ENCODE measurements around the gene GOLM1. TPM values are rescaled to one million over a fixed set of nuclear protein-coding genes. Genes with fewer than 3 reads are reported as not detected.

The GOLM1 gene
- total RNA-seq, 2 experiments from 2014 or later: 0.89 to 0.93 TPM

DNA sequence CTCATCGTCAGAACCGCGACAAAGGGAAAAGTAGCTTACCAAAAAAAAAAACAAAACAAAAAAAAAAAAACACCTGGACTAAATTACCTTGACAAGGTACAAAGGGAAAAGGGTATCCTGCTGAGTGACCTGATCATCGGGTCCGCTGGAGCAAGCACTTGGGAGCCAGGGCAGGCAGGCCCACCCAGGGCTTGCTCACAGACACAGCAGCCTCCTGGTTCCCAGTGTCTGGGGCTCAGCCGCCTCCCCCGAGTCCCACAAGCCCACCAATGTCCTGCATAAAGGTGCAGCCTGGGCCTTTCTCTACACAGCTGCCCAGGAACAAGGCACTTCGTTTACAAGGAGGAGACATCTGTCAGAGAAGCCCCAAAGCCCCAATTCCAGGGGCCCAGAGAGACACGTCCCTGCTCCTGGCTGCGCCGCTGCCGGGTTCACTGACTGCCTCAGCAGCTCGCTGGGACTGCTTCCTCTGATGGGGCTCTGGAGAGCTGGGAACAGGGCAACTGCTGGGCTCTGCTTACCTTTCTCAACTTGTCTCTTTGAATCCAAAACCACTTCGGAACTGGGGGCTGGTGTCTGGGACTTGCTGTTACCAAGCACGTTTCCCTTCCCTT is 63.4 kb downstream of the GOLM1 start:
- peaks cover 5% of the 10 kb centered on the region for H3K27me3 Mint-ChIP-seq (ENCODE audit: low read depth)
- no peak overlapping the region for H3K4me3 Mint-ChIP-seq
- no peak for DNase-seq
- H3K36me3 Mint-ChIP-seq (ENCODE audit: low read depth): no peaks in the 10 kb centered on the region
- H3K9me3 Mint-ChIP-seq: peaks cover 2% of the 10 kb centered on the region
- H3K27ac Mint-ChIP-seq: no peak overlapping the region
- CTCF ChIA-PET: no interaction called here
- H3K4me1 Mint-ChIP-seq (ENCODE audit: low read depth): no peaks in the 10 kb centered on the region
- intact Hi-C loops (cut with micrococcal nuclease): no loop called here

GRCh38 chr9:86034863-86035734 is 64.3 kb downstream of the GOLM1 start:
- Mint-ChIP-seq H3K4me3 (no peak overlapping the region), H3K9me3 (peaks cover 2% of the 10 kb centered on the region), H3K36me3 (ENCODE audit: low read depth) (no peaks in the 10 kb centered on the region), H3K27me3 (ENCODE audit: low read depth) (peaks cover 5% of the 10 kb centered on the region), H3K4me1 (ENCODE audit: low read depth) (no peaks in the 10 kb centered on the region), H3K27ac (no peak overlapping the region)
- intact Hi-C loops (cut with micrococcal nuclease): no loop called here
- CTCF ChIA-PET: no interaction called here
- no peak for DNase-seq

DNA sequence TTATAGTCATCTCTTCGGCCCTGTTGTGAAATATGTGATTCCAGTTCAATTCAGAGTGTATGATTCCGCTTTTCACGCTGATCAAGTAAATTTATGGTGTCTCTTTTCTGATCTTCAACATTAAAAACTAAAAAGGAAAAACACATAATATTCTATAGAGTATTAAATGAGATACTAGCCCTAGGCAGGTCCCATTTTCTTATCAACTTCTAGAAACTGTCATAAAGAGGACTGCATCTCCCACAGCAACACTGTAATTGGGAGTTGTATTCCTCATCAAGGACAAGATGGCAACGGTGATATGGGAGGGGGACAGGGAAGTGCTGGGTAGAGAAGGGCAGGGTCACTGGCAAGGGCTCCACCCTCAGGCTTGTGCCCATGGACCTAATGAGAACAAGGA is 71.6 kb downstream of the GOLM1 start:
- Mint-ChIP-seq H3K9me3 (peaks cover 6% of the 10 kb centered on the region), H3K36me3 (ENCODE audit: low read depth) (peaks cover 52% of the 10 kb centered on the region), H3K27me3 (ENCODE audit: low read depth) (no peaks in the 10 kb centered on the region), H3K4me3 (no peak overlapping the region), H3K4me1 (ENCODE audit: low read depth) (no peaks in the 10 kb centered on the region), H3K27ac (no peak overlapping the region)
- no peak for DNase-seq
- intact Hi-C loops (cut with micrococcal nuclease): no loop called here
- CTCF ChIA-PET: no interaction called here

DNA sequence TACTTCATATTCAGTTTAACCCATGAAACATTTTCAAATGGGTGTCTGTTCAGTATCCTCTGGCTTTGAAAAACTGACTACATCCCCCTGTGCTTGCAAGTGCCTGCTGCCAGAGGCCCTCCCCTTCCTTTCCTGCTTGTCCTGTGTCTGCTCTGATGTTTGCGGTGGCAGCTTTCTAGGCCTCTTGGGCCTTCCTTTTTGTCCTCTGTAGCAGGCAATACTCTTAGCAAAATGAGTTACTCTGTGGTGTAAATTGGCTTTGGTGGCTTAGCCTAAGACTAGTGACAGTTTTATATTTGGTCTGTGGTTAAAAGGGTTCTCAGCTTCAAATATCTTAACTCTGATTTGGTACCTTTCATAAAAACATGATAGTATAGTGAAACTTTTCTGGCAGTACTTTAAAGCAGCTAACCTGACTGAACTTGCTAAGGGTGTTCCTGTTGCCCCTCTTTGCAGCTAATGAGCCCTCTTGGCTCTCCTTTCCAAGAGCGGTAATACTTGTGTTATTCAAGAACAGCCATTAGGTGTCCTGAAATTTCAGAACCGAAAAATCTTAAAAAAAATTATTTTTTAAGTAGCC is 76.6 kb downstream of the GOLM1 start:
- H3K36me3 Mint-ChIP-seq (ENCODE audit: low read depth): peaks cover 73% of the 10 kb centered on the region
- H3K4me3 Mint-ChIP-seq: no peak overlapping the region
- CTCF ChIA-PET: interaction anchor here (0.6 kb wide), 1 partner anchor 1567 kb away, joined by 3 read pairs; no protein-coding TSS in a partner anchor
- H3K9me3 Mint-ChIP-seq: peaks cover 3% of the 10 kb centered on the region
- peak; percentile 8 for DNase-seq
- intact Hi-C loops (cut with micrococcal nuclease): no loop called here
- no peaks in the 10 kb centered on the region for H3K27me3 Mint-ChIP-seq (ENCODE audit: low read depth)
- peaks cover 8% of the 10 kb centered on the region for H3K4me1 Mint-ChIP-seq (ENCODE audit: low read depth)
- H3K27ac Mint-ChIP-seq: no peak overlapping the region

GRCh38 chr9:86021166-86021565 is 78.2 kb downstream of the GOLM1 start:
- Mint-ChIP-seq H3K4me3 (no peak overlapping the region), H3K27me3 (ENCODE audit: low read depth) (no peaks in the 10 kb centered on the region), H3K27ac (no peak overlapping the region), H3K9me3 (no peaks in the 10 kb centered on the region), H3K4me1 (ENCODE audit: low read depth) (peaks cover 8% of the 10 kb centered on the region), H3K36me3 (ENCODE audit: low read depth) (peaks cover 66% of the 10 kb centered on the region)
- intact Hi-C loops (cut with micrococcal nuclease): no loop called here
- CTCF ChIA-PET: no interaction called here
- no peak for DNase-seq

DNA sequence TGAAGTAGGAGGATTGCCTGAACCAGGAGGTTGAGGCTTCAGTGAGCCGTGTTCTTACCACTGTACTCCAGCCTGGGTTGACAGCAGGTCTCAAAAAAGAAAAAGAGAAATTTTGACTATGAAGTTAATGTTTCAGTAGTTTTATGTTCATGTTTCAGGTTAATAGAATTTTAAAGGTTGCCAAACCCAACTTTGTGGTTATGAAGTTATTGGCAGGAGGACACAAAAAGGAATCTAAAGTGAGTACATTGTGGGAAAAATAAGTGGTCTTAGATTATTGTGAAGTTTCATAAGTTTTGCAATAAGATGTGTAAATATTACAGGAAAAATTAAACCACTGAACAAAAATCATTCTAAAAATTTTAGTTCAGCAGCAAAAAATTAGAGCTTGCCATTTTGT is 78.6 kb downstream of the GOLM1 start:
- Mint-ChIP-seq H3K9me3 (no peaks in the 10 kb centered on the region), H3K4me1 (ENCODE audit: low read depth) (peaks cover 8% of the 10 kb centered on the region), H3K36me3 (ENCODE audit: low read depth) (peaks cover 62% of the 10 kb centered on the region), H3K27ac (no peak overlapping the region), H3K27me3 (ENCODE audit: low read depth) (no peaks in the 10 kb centered on the region), H3K4me3 (no peak overlapping the region)
- intact Hi-C loops (cut with micrococcal nuclease): no loop called here
- CTCF ChIA-PET: no interaction called here
- no peak for DNase-seq

DNA sequence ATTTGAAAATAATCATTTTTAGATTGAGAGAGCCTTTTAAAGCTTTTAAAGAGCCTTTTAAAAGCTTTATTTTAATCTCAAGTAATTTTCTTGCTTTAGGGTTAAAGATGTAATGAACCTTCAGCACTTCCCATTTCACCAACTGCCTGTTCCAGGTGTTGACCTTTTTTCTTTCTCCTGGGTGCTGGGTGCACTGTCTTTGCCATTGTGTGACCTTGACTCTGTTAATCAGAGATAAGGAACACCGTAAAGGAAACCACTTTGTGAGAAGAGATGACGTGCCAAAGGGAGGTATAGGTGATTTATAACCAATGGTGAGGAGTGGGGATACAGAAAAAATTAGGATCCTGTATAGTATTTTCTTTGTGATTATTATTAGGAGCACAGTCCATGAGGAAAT is 90.2 kb downstream of the GOLM1 start:
- intact Hi-C loops (cut with micrococcal nuclease): no loop called here
- CTCF ChIA-PET: interaction anchor here (0.6 kb wide), 2 partner anchors 127 to 194 kb away, joined by 3 read pairs; no protein-coding TSS in a partner anchor
- peaks cover 37% of the 10 kb centered on the region for H3K36me3 Mint-ChIP-seq (ENCODE audit: low read depth)
- no peaks in the 10 kb centered on the region for H3K27me3 Mint-ChIP-seq (ENCODE audit: low read depth)
- no peak overlapping the region for H3K27ac Mint-ChIP-seq
- DNase-seq: no peak
- H3K4me3 Mint-ChIP-seq: no peak overlapping the region
- H3K9me3 Mint-ChIP-seq: peaks cover 4% of the 10 kb centered on the region
- H3K4me1 Mint-ChIP-seq (ENCODE audit: low read depth): no peaks in the 10 kb centered on the region

GRCh38 chr9:86005253-86005775 is 94.0 kb downstream of the GOLM1 start:
- CTCF ChIA-PET: no interaction called here
- H3K27me3 Mint-ChIP-seq (ENCODE audit: low read depth): no peaks in the 10 kb centered on the region

GRCh38 chr9:85995599-85995998 is 103.8 kb downstream of the GOLM1 start:
- peaks cover 2% of the 10 kb centered on the region for H3K4me1 Mint-ChIP-seq (ENCODE audit: low read depth)
- intact Hi-C loops (cut with micrococcal nuclease): no loop called here
- no peak overlapping the region for H3K27ac Mint-ChIP-seq
- no peak for DNase-seq
- H3K27me3 Mint-ChIP-seq (ENCODE audit: low read depth): no peaks in the 10 kb centered on the region
- H3K9me3 Mint-ChIP-seq: no peaks in the 10 kb centered on the region
- CTCF ChIA-PET: no interaction called here
- peaks cover 52% of the 10 kb centered on the region for H3K36me3 Mint-ChIP-seq (ENCODE audit: low read depth)
- no peak overlapping the region for H3K4me3 Mint-ChIP-seq

More at GRCh38 chr9:86005253-86005775, 94.0 kb downstream of the GOLM1 start:
- Mint-ChIP-seq H3K27ac (no peak overlapping the region), H3K9me3 (peaks cover 4% of the 10 kb centered on the region), H3K36me3 (ENCODE audit: low read depth) (peaks cover 60% of the 10 kb centered on the region), H3K4me1 (ENCODE audit: low read depth) (peaks cover 2% of the 10 kb centered on the region), H3K4me3 (no peak overlapping the region)
- intact Hi-C loops (cut with micrococcal nuclease): no loop called here
- DNase-seq: no peak

DNA sequence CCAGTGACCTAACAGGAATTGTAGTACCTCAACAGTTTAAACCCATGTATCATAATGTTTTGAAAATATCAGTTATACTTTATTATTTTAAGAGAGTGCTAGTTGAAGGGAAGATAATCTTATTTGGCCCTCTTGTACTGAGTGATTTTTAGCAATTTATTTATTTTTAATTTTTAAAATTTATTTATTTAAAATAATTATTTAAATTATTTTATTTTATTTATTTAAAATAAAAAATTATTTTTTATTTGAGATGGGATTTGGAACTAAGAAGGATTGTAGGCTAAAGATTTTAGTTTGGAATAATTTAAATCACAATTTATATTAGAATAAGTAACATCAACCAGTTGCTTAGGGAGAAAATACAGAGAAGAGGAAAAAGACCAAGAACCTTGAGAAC is 104.3 kb downstream of the GOLM1 start:
- Mint-ChIP-seq H3K9me3 (no peaks in the 10 kb centered on the region), H3K27me3 (ENCODE audit: low read depth) (no peaks in the 10 kb centered on the region), H3K4me1 (ENCODE audit: low read depth) (no peaks in the 10 kb centered on the region), H3K4me3 (no peak overlapping the region), H3K36me3 (ENCODE audit: low read depth) (peaks cover 49% of the 10 kb centered on the region), H3K27ac (no peak overlapping the region)
- CTCF ChIA-PET: no interaction called here
- intact Hi-C loops (cut with micrococcal nuclease): no loop called here
- no peak for DNase-seq

- H3K27ac Mint-ChIP-seq: no peak overlapping the region
- H3K4me3 Mint-ChIP-seq: no peak overlapping the region
- DNase-seq: no peak
- no peaks in the 10 kb centered on the region for H3K4me1 Mint-ChIP-seq (ENCODE audit: low read depth)
- H3K27me3 Mint-ChIP-seq (ENCODE audit: low read depth): no peaks in the 10 kb centered on the region
- CTCF ChIA-PET: interaction anchor here (0.7 kb wide), 1 partner anchor 25 kb away, joined by 4 read pairs; no protein-coding TSS in a partner anchor
- intact Hi-C loops (cut with micrococcal nuclease): no loop called here
- H3K36me3 Mint-ChIP-seq (ENCODE audit: low read depth): peaks cover 52% of the 10 kb centered on the region
- no peaks in the 10 kb centered on the region for H3K9me3 Mint-ChIP-seq
These were observed 105.2 kb downstream of the GOLM1 start for GRCh38 chr9:85994191-85994590.

DNA sequence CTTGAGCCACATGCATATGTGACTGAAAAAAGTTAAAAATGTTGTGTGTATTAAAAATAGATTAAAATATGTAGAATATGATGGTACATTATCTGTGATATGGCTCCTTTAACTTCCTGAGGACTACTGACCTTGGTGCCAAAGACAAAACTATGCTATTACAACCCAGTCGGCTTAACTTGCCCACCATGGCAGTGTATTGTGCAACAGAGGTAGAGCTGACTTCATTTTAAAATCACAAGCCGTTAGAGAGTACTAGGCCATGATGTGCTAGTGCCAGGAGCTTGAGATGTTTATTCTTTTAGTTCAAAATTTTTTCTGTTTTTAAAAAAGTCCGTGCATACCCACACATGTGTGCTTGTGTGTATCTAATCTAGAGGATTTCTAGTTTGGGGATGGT is 112.1 kb downstream of the GOLM1 start:
- Mint-ChIP-seq H3K36me3 (ENCODE audit: low read depth) (peaks cover 62% of the 10 kb centered on the region), H3K27me3 (ENCODE audit: low read depth) (no peaks in the 10 kb centered on the region), H3K4me3 (no peak overlapping the region), H3K27ac (no peak overlapping the region), H3K9me3 (no peaks in the 10 kb centered on the region), H3K4me1 (ENCODE audit: low read depth) (peaks cover 2% of the 10 kb centered on the region)
- CTCF ChIA-PET: no interaction called here
- DNase-seq: no peak
- intact Hi-C loops (cut with micrococcal nuclease): no loop called here

Measured in activated naive CD4-positive, alpha-beta T cell treated with anti-CD3 and anti-CD28 coated beads for 36 hours (primary cell).